Ammon's horn (tissue), 1 donor: ENCODE data around the gene TPP2.

ENCODE experiments used
- DNase-seq: peaks from one replicate; pipeline ENCODE4 v3.0.0-alpha.2; 2016; ENCODE audit warnings: low spot score

TPP2 gene

DNA sequence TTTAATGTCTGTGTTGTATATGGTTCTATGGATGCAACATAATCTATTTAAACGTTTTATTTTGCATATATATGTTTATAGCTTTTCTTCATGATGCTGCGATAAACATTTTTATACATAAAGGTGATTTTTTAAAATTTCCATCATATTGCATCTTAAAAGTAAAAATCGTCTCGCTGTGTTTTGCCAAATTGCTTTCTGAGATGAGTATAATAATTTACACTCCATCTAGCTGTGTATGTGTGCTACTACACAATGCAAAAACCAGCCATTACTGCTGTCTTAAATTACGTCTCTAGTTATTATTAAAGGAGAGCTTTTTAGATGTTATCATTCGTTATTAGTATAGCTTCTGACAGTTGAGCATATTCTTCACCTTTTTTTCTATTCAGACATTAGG lies 60.8 kb downstream of the TPP2 start:
- no peak for DNase-seq

DNA sequence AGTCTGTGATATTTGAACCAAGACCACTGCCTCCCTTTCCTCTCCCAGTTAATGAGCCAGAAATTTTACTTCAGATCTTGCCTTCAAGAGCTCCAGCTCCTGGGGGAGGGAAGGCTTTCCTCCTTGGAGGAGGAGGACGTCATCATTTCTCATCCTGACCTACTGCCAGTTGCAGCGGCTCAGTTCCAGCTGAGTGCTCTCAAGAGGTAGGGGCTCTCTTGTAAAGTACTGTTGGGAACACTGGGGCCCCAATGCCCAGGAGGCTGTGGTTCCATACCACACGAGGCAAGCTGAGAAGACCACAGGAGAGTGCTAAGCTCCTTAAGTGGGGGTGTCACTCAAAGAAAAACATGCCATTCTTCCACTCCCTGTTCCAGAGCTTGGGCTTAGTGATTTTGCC lies 61.9 kb downstream of the TPP2 start:
- DNase-seq = no peak

DNA sequence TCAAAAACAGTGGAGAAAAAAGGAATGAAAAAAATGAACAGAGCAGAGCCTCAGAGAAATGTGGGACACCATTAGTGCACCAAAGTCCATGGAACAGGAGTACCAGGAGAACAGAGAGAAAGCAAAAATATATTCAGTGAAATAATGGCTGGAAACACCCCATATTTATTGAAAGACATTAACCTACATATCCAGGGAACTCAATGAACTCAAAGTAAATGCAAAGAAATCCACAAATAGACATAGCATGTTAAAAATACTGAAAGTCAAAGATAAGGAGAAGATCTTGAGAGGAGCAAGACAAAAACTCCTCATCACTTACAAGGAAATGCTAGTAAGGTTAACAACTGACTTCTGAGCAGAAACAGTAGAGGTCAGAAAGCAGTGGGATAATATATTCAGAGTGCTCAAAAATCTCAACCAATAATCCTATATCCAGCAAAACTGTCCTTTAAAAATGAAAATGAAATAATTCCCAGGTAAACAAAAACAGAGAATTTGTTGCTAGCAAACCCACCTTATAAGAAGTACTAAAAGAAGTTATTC lies 62.5 kb downstream of the TPP2 start:
- no peak for DNase-seq

DNA sequence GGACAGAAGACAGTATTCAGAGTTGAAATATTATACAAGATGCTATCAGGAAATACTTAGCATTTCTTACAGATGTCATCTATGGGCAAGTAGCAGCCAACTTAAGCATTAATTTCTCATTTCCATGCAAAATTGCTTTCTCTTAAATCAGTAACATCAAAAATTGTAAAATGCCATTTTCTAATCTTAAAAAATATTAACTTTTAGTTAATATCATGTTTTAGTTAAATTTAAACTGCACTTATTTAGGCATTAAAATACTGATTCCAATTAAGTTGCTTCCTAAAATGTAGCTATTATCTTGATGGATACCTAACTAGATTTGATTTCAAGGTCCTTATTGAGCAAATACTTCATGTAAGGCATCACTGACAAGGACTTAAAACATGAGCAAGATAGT lies 70.2 kb downstream of the TPP2 start:
- no peak for DNase-seq

DNA sequence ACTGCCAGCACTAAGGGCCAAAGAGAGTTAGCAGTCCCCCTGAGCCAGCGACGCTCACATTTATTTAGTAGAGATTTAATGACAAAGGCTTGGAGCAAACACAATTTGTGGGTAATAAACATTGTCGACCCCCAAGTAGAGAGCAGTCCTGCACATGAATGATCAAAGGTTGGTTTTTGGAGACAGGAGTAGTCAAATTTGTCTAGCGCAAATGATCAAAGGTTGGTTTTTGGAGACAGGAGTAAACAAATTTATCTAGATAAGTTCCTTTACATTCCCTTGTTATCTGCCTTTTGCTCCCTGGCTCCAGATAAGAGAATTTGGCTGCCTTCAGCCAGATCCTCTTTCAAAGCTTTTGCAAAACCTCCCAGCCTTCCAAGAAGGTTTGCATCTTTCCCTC lies 71.1 kb downstream of the TPP2 start:
- no peak for DNase-seq

DNA sequence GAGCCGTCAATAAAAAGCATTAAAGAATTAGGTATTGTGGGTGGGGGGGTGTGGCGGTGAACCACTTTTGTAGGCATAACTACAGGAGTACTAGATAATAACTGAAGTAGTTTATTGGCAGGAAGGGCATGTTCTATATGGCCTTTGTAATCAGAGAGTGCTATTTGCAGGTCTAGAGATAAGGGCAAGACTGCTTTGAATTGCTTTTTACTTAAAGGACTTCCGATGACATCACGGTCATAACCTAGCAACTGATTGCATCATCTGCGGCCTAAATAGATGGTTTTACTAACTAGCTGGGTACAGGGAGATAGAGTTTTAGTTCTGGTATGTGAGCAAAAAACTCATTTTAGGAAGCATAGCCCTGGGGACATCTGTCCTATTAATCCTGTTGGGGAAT lies 73.3 kb downstream of the TPP2 start:
- no peak for DNase-seq

DNA sequence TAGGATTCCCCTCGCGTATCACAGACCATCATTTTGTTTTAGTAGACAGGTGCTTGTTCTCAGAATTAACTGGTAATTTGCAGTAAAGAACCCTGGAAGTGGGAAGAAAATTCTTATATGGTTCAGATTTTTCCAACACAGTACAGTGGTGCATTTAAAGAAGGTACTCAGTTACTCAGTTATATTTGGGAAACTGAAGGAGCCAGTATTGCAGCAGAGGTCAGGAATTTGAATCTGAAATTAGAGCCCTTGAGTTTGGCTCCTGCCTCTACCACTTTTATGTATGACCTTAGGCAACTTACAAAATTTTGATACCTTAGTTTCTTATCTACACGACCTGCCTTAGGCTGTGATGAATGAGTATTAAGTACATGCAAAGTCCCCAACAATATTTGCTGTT lies 78.3 kb downstream of the TPP2 start:
- DNase-seq = no peak

DNA sequence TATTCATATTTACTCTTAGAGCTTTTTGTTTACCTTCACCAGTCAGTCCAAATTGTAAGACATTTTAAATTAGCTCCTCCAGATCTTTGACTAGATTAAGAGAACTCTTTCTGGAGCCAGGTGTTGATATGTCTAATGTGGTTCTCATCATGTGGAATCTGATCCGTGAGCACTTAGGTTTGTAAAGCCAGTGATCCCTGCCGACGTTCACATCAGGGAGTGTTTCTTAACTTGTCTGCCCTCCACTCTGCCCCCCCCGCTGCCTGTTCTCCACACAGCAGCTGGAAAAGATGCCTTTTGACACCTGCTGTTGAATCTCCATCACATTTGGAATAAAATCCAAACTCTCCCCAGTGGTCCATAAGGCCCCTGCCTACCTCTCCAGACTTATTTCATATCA lies 80.3 kb downstream of the TPP2 start:
- DNase-seq = no peak

DNA sequence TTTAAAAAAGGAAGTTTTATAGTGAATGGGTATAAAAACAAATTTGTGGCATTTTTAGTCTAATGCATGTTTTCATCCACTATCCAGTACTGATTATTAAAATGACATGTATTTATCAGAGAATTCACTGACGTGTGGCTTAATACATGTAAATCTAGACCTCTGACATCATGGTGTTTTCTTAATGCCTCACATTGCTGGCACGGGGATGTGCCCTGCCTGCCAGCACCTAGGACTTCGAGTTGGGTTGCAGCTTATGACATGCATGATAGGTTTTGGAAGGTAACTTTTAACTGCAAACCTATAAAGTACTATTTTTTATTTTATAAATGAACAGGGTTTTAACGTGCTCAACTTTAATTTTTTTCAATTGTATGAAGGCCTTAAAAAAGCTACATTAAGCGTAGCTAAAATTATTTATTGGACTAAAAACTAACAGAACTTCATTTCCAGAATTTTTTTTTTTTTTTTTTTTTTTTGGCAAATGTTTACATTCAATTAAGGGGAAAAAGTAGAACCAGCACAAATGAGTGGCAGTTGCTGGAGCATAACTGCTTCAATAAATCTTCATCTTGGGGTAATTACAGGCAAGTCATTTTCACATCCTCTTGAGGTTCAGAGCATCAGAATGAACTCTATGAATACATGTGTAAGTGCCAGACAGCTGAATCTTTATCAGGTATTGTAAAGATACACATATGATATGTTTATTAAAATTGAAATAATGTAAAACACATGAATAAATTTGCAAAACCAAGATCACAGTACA lies 81.7 kb downstream of the TPP2 start:
- no peak for DNase-seq

DNA sequence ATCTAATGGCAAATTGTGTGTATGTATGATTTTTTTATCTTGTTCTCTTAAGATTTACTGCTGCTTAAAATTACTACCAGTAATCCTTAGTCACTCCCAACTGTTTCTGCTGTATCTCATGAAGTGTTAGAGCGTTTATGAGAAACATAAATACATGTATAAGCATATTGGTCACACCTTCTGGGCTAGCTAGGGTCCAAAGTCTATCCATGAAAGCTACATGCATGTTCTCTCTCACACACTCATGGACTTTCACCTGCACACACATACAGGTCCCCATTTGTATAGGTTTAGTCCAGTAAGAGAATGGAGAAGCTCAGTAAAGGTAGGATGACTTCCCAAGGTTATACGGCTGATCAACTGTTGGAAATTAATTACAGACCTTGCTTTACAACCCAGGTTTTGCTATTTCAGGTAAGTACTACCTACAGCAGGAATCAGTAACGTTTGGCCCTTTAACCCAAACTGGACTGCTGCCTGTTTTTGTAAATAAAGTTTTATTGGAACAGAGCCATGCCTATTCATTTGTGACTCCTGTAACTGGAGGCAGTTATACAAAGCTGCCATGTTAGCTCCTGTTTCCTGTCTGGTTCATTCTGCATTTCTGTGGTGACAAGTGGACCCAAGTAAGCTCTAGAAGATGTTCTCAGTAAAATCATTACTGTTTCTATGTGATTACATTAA lies 82.8 kb downstream of the TPP2 start:
- no peak for DNase-seq

DNA sequence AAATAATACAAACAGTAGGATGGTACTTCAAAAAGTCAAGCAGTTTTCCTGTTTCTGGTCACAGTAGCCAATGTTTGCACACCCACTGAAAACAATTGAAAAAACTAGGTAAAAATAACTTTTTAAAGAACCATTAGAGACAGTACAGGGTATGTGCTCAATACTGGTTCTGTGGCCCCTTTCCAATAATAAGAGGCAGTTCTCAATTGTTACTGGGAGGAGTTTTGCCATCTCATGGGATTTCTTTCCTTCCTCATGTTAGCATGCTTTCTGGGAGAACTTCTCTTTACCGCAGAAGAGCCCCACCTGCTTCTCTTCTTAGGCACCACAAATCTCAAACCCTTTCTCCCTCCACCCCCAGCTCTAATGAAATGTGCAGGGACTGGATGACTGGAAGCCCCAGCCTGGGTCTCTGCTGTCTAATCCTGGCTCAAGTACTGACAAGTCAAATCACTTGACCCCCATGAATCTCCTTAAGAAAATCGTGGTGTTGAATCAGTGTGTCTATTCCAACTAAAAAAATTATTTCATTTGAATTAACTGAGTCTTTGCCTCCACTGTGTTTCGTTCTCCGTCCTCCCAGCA lies 83.4 kb downstream of the TPP2 start:
- DNase-seq = no peak

DNA sequence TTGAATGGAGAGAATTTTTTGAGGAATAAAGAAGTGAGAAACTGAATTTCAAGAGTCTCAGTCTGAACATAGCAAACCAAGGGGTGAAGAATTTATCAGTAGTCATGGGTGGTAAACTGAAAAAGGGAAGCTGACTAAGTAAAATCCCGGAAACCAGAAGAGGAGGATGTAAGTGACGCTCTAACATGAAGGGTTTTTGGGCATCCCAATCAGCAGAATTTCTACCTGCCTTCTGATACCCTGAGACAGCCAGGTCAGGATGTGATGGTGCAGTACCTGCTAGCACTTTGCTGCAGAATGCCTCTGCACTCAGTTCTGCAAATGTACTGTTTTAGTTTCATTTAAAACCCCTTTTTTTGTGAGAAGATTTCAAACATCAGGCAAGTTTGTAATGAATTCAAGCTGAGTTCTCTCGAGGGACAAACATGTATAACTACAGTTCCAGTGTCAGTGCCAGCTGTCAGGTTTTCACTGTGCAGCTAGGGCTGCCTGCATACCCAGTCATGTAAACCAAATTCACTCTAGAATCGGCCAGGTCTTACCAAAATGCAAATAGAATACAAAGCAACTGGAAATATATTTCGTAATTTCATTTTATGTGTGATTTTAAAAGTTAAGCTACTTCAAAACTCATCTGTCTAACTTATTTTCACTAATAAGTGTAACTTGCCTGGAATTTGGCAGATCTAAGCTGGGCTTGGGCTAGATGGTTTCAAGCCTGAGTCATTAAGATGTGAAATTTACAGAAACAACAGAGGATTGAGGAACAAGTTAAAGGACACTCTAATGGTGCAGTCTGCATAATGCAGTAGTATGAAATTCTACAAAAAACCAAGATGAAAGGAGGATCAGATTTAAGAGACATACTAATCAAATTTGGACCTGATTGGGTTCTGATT lies 84.3 kb downstream of the TPP2 start:
- DNase-seq = no peak

DNA sequence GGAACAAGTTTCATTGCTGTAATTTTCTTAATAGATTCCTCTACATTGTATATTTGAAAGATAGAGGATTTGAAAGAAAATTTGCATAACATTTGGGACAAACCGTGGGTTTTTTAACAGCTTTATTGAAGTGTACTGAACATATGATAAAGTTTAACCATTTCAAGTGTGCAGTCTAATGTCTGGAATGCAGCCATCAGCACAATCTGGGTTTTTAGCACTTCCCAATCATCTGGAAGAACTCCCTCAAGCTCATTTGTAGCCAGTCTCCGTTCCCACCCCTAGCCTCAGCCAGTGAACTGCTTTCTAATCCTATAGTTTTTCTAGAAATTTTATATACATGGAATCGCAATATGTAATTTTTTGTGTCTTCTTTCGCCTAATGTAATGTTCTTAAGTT lies 85.4 kb downstream of the TPP2 start:
- no peak for DNase-seq

DNA sequence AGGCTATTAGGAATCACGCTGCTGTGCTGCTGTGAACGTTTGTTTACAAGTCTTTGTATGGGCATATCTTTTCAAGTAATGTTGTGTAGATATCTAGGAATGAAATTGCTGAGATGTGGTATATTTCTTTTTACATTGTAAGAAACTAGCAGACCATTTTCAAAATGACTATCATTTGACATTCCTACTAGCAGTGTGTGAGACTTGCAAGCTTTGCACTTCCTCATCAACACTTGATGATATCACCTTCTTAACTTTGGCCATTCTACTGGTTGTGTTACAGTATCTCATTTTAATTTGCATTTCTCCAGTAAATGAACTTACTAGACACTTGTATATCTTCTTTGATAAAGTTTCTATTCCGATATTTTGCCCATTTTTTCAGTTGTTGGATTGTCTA lies 85.9 kb downstream of the TPP2 start:
- DNase-seq = no peak

DNA sequence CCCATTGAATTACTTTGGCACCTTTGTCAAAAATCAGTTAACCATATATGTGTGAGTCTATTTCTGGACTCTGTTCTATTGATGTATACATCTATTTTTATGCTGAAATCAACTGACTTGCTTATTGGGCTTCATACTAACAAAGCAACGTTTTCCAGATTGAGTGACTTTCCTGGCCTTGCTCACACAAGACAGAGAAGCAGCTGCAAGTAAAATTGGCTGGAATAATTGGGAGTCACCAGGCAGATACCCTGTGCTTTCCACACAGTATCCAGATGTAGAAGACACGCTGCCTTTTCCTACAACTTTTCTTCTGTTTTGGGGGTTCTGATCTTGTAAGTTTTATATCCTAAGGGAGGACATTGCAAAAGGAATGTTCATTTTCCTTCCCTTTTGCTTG lies 86.9 kb downstream of the TPP2 start:
- DNase-seq = no peak

DNA sequence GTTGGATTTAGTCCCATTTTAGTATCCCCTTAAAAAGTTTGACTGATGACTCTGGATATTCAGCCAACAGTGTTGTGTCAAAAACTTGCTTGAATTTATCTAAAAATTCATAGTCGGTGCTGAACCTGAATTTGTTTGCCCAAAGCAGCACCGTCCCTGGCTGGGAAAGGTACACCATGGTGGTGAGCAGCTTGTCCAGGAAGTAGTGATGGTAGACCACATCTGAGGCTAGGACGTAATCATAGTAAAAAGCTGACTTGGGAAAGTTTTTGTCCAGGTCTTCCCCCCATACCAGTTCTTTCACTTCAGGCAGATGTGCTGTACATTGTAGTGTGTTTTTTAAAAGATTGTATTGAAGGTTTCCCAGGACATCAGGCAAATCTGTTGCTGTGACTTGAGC lies 89.2 kb downstream of the TPP2 start:
- DNase-seq = no peak

DNA sequence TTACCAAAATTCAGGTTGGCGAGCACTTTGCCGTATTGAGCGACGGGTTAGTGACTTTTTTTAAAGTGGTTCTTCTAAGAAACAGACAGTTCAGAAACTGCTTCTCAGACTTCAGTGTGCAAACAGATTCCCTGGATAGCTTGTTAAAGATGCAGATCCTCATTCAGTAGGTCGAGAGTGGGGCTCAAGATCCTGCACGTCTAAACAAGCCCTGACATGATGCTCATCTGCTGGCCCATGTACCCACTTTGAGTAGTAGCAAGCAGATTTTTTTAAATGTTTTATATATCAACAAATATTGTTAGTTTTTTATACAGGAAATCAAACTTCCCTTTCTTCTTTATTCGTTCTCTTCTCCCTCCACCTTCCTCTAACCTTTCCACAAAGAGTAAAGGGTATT lies 90.7 kb downstream of the TPP2 start:
- DNase-seq = no peak

DNA sequence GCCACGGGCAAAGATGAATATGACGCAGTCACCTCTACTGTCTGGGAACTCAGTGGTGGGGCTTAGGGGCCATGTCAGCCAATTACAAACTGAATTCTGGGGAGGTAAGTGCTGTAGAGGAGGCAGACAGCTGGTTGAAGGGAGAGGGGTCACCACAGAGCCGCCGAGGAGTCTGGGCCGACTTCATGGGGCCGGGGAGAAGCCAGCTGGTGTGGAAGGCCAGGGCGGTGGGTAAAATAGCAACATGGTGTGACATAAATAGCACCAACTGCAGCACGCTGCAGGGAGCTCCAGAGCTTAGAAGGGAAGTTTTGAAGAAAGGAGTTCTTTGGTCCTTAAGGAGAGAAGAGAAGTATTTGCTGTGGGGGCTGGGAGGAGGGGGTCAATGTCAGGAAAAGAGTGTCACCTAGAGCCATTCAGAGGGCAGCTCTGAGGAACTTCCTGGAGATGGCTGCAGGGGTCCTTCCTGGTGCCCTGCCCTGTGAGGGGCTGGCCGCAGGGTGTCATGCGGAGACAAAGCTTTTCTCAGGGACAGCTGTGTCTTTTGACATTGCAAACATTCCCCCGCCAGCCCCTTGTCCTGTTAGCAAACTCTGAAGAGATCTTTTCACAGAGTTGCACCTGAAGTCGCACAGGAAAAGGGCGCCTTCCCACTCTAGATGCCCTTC lies 91.7 kb downstream of the TPP2 start:
- no peak for DNase-seq

DNA sequence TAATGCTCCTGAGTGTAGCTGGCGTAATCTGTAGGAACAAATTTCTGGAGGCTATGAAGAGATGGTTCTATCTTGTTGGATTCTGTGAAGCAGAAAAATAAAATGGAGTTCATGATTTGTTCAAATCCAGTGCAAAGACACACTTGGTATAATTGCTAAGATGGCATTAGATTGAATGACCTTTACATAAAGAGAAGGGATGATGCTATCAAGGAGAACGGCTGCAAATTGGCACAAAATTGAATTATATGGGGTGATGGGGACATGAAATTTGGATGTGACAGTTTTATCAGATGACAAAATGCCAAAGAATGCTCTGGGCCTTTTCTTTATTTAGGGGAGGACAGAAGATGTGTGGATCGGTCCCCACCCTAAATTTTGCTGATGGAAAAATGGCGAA lies 94.1 kb downstream of the TPP2 start:
- no peak for DNase-seq

DNA sequence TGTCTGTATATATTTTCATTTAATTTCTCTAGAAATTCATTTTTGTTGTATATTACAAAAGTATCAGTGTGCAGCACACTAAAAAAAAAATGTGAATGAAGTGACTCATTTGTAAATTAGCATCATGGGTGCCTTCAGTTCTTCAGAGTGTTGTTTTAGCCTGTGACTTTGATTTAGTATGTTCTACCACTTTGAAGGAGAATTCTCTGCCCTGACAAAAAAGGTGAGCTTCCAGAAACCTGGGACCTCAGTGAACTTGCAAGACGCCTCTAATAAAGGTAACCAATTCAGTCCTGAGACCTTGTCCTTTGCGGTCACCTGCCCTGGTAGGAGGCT lies 95.7 kb downstream of the TPP2 start:
- DNase-seq = no peak

DNA sequence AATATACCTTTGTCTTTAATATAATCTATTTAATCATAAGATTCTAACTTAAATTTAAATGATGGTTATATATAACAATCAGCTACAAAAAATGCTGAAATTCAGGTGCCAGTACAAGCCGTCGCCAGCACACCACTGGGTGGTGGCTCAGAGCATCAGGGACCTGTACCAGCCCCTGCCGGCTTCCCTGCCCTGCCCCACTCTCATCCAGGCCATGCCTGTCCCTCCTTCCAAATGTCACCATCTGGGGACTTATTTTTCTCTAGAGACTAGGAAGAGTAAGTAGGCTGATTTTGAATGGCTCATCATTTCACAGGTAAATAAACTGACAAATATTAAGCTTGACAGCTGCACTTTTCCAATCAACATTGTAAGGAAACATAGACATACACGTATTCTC lies 96.5 kb downstream of the TPP2 start:
- no peak for DNase-seq

DNA sequence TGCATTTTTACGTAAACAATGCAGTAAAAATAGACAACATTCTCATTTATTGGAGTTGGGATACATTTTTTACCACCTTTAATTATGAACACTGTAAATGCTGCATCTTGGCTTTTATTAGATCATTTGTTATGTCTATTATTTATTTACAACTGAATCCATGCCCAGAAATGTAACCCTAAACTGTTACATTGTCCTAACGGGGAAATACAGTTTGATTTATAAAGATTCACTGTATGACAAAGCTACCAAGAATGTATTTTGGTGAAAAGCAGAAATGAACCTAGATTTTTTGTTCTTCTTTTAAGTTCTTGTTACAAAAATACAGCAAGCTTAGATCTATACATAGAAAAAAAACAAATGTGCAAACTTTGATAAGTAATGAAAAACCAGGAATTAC lies 97.0 kb downstream of the TPP2 start:
- no peak for DNase-seq
